Lower leg skin (tissue), 3 donors: ENCODE results near the gene RAD21L1.

Source experiments
- POLR2A ChIP-seq, 2 donors: fragments of 450-650 bp; IDR thresholded peaks; one replicate each; pipeline ENCODE4 v1.6.1; 2016 to 2017; ENCODE audit warnings: antibody characterized with exemption in 2 of 2, mild to moderate bottlenecking in 1 of 2, moderate library complexity in 1 of 2
- TF ChIP-seq, protein P1 (sequence below), 3 donors: fragments of 450-650 bp; IDR thresholded peaks; one replicate each; pipeline ENCODE4 v1.5.1; 2016; ENCODE audit warnings: antibody characterized with exemption in 3 of 3, mild to moderate bottlenecking in 3 of 3, moderate library complexity in 2 of 3

DNA sequence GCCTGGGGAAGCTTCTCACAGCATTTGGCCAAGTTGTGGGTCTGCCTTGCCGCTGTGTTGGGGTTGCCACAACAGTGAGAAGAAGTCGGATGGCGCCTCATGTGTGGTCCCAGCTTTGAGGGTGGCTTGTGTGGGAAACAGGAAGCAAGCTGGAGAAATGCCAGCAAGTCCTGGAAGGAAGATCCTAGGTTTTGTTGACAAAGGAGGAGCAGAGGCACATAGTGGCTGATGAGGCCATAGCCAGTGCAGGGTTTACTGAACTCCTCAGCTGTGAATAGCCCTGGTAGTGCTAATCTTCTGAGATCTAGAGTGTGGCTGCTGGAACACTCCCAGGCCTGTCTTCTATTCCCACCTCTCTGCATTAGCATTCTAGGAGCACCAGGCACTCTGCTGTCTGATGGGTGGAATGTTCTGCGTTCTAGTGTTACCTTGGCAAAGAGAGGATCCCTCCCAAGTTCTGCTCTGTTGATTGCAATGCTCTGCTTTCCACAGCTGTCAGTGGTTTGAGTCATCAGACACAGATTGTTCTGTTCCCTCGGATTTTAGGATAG lies 65.4 kb downstream of the RAD21L1 start:
- TF ChIP-seq, protein P1, sequence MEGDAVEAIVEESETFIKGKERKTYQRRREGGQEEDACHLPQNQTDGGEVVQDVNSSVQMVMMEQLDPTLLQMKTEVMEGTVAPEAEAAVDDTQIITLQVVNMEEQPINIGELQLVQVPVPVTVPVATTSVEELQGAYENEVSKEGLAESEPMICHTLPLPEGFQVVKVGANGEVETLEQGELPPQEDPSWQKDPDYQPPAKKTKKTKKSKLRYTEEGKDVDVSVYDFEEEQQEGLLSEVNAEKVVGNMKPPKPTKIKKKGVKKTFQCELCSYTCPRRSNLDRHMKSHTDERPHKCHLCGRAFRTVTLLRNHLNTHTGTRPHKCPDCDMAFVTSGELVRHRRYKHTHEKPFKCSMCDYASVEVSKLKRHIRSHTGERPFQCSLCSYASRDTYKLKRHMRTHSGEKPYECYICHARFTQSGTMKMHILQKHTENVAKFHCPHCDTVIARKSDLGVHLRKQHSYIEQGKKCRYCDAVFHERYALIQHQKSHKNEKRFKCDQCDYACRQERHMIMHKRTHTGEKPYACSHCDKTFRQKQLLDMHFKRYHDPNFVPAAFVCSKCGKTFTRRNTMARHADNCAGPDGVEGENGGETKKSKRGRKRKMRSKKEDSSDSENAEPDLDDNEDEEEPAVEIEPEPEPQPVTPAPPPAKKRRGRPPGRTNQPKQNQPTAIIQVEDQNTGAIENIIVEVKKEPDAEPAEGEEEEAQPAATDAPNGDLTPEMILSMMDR (IDR thresholded peaks at IDR 0.05): no peak
- no peak for TF ChIP-seq POLR2A (IDR thresholded peaks at IDR 0.05)
